ENCODE measurements around the gene POLR3B. TPM values are rescaled to one million over a fixed set of nuclear protein-coding genes. Genes with fewer than 3 reads are reported as not detected.

Gene POLR3B
- total and polyA plus RNA-seq, 2 experiments from 2014 or later = 8.3 to 13.7 TPM

- H3K9ac ChIP-seq = no peak overlapping the region
- no peak overlapping the region for H3K27ac ChIP-seq
- 100% methylated on average over 2 of the region's 2 CpGs for WGBS, 2 experiments (ENCODE audit: low coverage in 1 of 2, low lambda C conversion rate in 2 of 2, missing lambda C conversion rate in 2 of 2)
- no peak for TF ChIP-seq EZH2phosphoT487 (IDR thresholded peaks at IDR 0.05; ENCODE audit: insufficient read depth, low read depth)
- TF ChIP-seq EZH2 (IDR thresholded peaks at IDR 0.05; ENCODE audit: insufficient read depth, poor library complexity, severe bottlenecking) = no peak
- H3K79me2 ChIP-seq (ENCODE audit: insufficient read depth) = no peaks in the 10 kb centered on the region
- H3K9me2 ChIP-seq (ENCODE audit: insufficient read depth) = no peaks in the 10 kb centered on the region
- H3K36me3 ChIP-seq (ENCODE audit: low read depth) = peaks cover 19% of the 10 kb centered on the region
- in situ Hi-C loops (cut with MboI) = no loop called here
- no peaks in the 10 kb centered on the region for H4K20me1 ChIP-seq (ENCODE audit: insufficient read depth)
- no peak overlapping the region for H3K4me2 ChIP-seq (ENCODE audit: unreplicated experiment)
- H3F3A ChIP-seq (ENCODE audit: insufficient read depth) = no peaks in the 10 kb centered on the region
- no peaks in the 10 kb centered on the region for H3K27me3 ChIP-seq (replicated peaks; ENCODE audit: insufficient read depth)
- no peak overlapping the region for H2AFZ ChIP-seq
- no peak overlapping the region for H3K4me3 ChIP-seq
- DNase-seq = no peak
- no peaks in the 10 kb centered on the region for H3K9me3 ChIP-seq (ENCODE audit: low read depth)
- H3K4me1 ChIP-seq (ENCODE audit: insufficient read depth) = no peaks in the 10 kb centered on the region
Observed at GRCh38 chr12:106442575-106442974, 85.0 kb downstream of the POLR3B start.

GRCh38 chr12:106445053-106445452 lies 87.5 kb downstream of the POLR3B start:
- no peak overlapping the region for H2AFZ ChIP-seq

GRCh38 chr12:106445959-106446358 lies 88.4 kb downstream of the POLR3B start:
- no peak overlapping the region for H3K4me2 ChIP-seq (ENCODE audit: unreplicated experiment)
- H3K36me3 ChIP-seq (ENCODE audit: low read depth) = peaks cover 11% of the 10 kb centered on the region; the same call in 1 of the 2 replicates
- WGBS, 2 experiments (ENCODE audit: low coverage in 1 of 2, low lambda C conversion rate in 2 of 2, missing lambda C conversion rate in 2 of 2) = 97 to 98% methylated on average over 5 of the region's 5 CpGs
- in situ Hi-C loops (cut with MboI) = no loop called here
- no peak overlapping the region for H2AFZ ChIP-seq
- TF ChIP-seq EZH2 (IDR thresholded peaks at IDR 0.05; ENCODE audit: insufficient read depth, poor library complexity, severe bottlenecking) = no peak
- TF ChIP-seq EZH2phosphoT487 (IDR thresholded peaks at IDR 0.05; ENCODE audit: insufficient read depth, low read depth) = no peak
- H3K9me3 ChIP-seq (ENCODE audit: low read depth) = no peaks in the 10 kb centered on the region
- no peaks in the 10 kb centered on the region for H3K9me2 ChIP-seq (ENCODE audit: insufficient read depth)
- H3K79me2 ChIP-seq (ENCODE audit: insufficient read depth) = no peaks in the 10 kb centered on the region
- DNase-seq = no peak
- H3F3A ChIP-seq (ENCODE audit: insufficient read depth) = no peaks in the 10 kb centered on the region
- no peaks in the 10 kb centered on the region for H3K4me1 ChIP-seq (ENCODE audit: insufficient read depth)
- H3K27ac ChIP-seq = no peak overlapping the region
- H3K27me3 ChIP-seq (replicated peaks; ENCODE audit: insufficient read depth) = no peaks in the 10 kb centered on the region
- H3K9ac ChIP-seq = no peak overlapping the region
- no peak overlapping the region for H3K4me3 ChIP-seq
- no peaks in the 10 kb centered on the region for H4K20me1 ChIP-seq (ENCODE audit: insufficient read depth)

More at GRCh38 chr12:106445053-106445452, 87.5 kb downstream of the POLR3B start:
- in situ Hi-C loops (cut with MboI) = no loop called here
- no peaks in the 10 kb centered on the region for H3K4me1 ChIP-seq (ENCODE audit: insufficient read depth)
- no peak for DNase-seq
- H3K9ac ChIP-seq = no peak overlapping the region
- H3K27me3 ChIP-seq (replicated peaks; ENCODE audit: insufficient read depth) = no peaks in the 10 kb centered on the region
- no peak overlapping the region for H3K4me2 ChIP-seq (ENCODE audit: unreplicated experiment)
- 0 to 4% methylated on average over 1 of the region's 1 CpG for WGBS, 2 experiments (ENCODE audit: low coverage in 1 of 2, low lambda C conversion rate in 2 of 2, missing lambda C conversion rate in 2 of 2)
- TF ChIP-seq EZH2phosphoT487 (IDR thresholded peaks at IDR 0.05; ENCODE audit: insufficient read depth, low read depth) = no peak
- TF ChIP-seq EZH2 (IDR thresholded peaks at IDR 0.05; ENCODE audit: insufficient read depth, poor library complexity, severe bottlenecking) = no peak
- no peaks in the 10 kb centered on the region for H3K9me3 ChIP-seq (ENCODE audit: low read depth)
- H3K79me2 ChIP-seq (ENCODE audit: insufficient read depth) = no peaks in the 10 kb centered on the region
- H3K9me2 ChIP-seq (ENCODE audit: insufficient read depth) = no peaks in the 10 kb centered on the region
- H3K27ac ChIP-seq = no peak overlapping the region
- no peak overlapping the region for H3K4me3 ChIP-seq
- H3F3A ChIP-seq (ENCODE audit: insufficient read depth) = no peaks in the 10 kb centered on the region
- H3K36me3 ChIP-seq (ENCODE audit: low read depth) = peaks cover 11% of the 10 kb centered on the region; the same call in 1 of the 2 replicates
- no peaks in the 10 kb centered on the region for H4K20me1 ChIP-seq (ENCODE audit: insufficient read depth)

- H3K4me3 ChIP-seq = no peak overlapping the region
- in situ Hi-C loops (cut with MboI) = no loop called here
- TF ChIP-seq EZH2phosphoT487 (IDR thresholded peaks at IDR 0.05; ENCODE audit: insufficient read depth, low read depth) (no peak), EZH2 (IDR thresholded peaks at IDR 0.05; ENCODE audit: insufficient read depth, poor library complexity, severe bottlenecking) (no peak)
- no peak for DNase-seq
- H2AFZ ChIP-seq = no peak overlapping the region
- H3K36me3 ChIP-seq (ENCODE audit: low read depth) = peaks cover 8% of the 10 kb centered on the region; the same call in 1 of the 2 replicates
- H3K9ac ChIP-seq = no peak overlapping the region
- H3K79me2 ChIP-seq (ENCODE audit: insufficient read depth) = no peaks in the 10 kb centered on the region
- H4K20me1 ChIP-seq (ENCODE audit: insufficient read depth) = no peaks in the 10 kb centered on the region
- H3F3A ChIP-seq (ENCODE audit: insufficient read depth) = no peaks in the 10 kb centered on the region
- no peak overlapping the region for H3K27ac ChIP-seq
- no peak overlapping the region for H3K4me2 ChIP-seq (ENCODE audit: unreplicated experiment)
- WGBS, 2 experiments (ENCODE audit: low coverage in 1 of 2, low lambda C conversion rate in 2 of 2, missing lambda C conversion rate in 2 of 2) = 72% methylated on average over 7 of the region's 7 CpGs
- H3K9me3 ChIP-seq (ENCODE audit: low read depth) = no peaks in the 10 kb centered on the region
- H3K4me1 ChIP-seq (ENCODE audit: insufficient read depth) = no peaks in the 10 kb centered on the region
- H3K9me2 ChIP-seq (ENCODE audit: insufficient read depth) = no peaks in the 10 kb centered on the region
- no peaks in the 10 kb centered on the region for H3K27me3 ChIP-seq (replicated peaks; ENCODE audit: insufficient read depth)
Observed at GRCh38 chr12:106446419-106447092, 89.0 kb downstream of the POLR3B start.
